CD4-positive, CD25-positive, alpha-beta regulatory T cell (primary cell): Measurements from ENCODE around the gene PLPP3. TPM values are rescaled to one million over a fixed set of nuclear protein-coding genes. Genes with fewer than 3 reads are reported as not detected.
"Not testable (repeated sequence)": the region's sequence is repeated elsewhere in the genome, so short reads cannot be mapped to it uniquely, and the experiment has no call there.

ENCODE experiments used
- ATAC-seq, 2 donors: fragments of 150-1000 bp; cut with Tn5 transposase; one replicate each; pipeline ENCODE4 v1.10.0; 2021; ENCODE audit warnings: low read depth in 2 of 2, moderate number of reproducible peaks in 2 of 2, moderate library complexity in 1 of 2
- DNase-seq, 3 donors: peaks; one replicate each; pipeline versions ENCODE4 v3.0.0 to v3.0.0-alpha.2; 2012 to 2022; ENCODE audit warnings: mixed read lengths in 1 of 3
- H3K27ac ChIP-seq: one replicate; pipeline ENCODE4 v1.7.0; 2013; ENCODE audit warnings: mild to moderate bottlenecking, low read length; ENCODE audit not compliant: insufficient read depth, poor library complexity, severe bottlenecking
- H3K27me3 ChIP-seq: one replicate; pipeline ENCODE4 v1.7.0; 2013; ENCODE audit warnings: low read length; ENCODE audit not compliant: control insufficient read depth, insufficient read depth
- H3K36me3 ChIP-seq: one replicate; pipeline ENCODE4 v1.7.0; 2013; ENCODE audit warnings: mild to moderate bottlenecking, low read length, moderate library complexity; ENCODE audit not compliant: control insufficient read depth, insufficient read depth
- H3K4me1 ChIP-seq: 2 replicates; pipeline ENCODE4 v1.7.0; 2013; ENCODE audit warnings: mild to moderate bottlenecking, low read length; ENCODE audit not compliant: insufficient read depth, control insufficient read depth, poor library complexity, severe bottlenecking
- H3K4me3 ChIP-seq: one replicate; pipeline ENCODE4 v1.7.0; 2013; ENCODE audit warnings: low read depth, mild to moderate bottlenecking, low read length, moderate library complexity
- H3K9me3 ChIP-seq, 2 experiments: 1 replicate in 1 of 2; 2 replicates in 1 of 2; pipeline ENCODE4 v1.7.0; 2013; ENCODE audit warnings: low read length in 2 of 2, mild to moderate bottlenecking in 1 of 2, moderate library complexity in 1 of 2; ENCODE audit not compliant: control insufficient read depth in 2 of 2
- H3K27ac Mint-ChIP-seq, 3 donors: one replicate each; pipeline ENCODE4 v1.8.0; 2020 to 2022; ENCODE audit warnings: mild to moderate bottlenecking in 3 of 3, mixed read lengths in 3 of 3, moderate library complexity in 2 of 3
- H3K27me3 Mint-ChIP-seq: one replicate; pipeline ENCODE4 v1.8.0; 2022; ENCODE audit warnings: mild to moderate bottlenecking, mixed read lengths
- H3K36me3 Mint-ChIP-seq: one replicate; pipeline ENCODE4 v1.8.0; 2020; ENCODE audit warnings: mixed read lengths
- H3K4me1 Mint-ChIP-seq, 4 donors: one replicate each; pipeline ENCODE4 v1.8.0; 2020 to 2022; ENCODE audit warnings: mixed read lengths in 4 of 4, mild to moderate bottlenecking in 1 of 4
- H3K4me3 Mint-ChIP-seq, 4 donors: one replicate each; pipeline ENCODE4 v1.8.0; 2020 to 2022; ENCODE audit warnings: mild to moderate bottlenecking in 4 of 4, mixed read lengths in 4 of 4, moderate library complexity in 3 of 4
- H3K9me3 Mint-ChIP-seq, 7 donors: one replicate each; pipeline ENCODE4 v1.8.0; 2020 to 2022; ENCODE audit warnings: mixed read lengths in 7 of 7, mild to moderate bottlenecking in 3 of 7, moderate library complexity in 2 of 7
- polyA plus RNA-seq, 4 donors: library from polyadenylated mRNA; unstranded; fragments of 300-500 nt; fragmentation: Illumina TruSeq; gene quantifications; one replicate each; pipeline ENCODE4 v1.2.3, GENCODE V29; 2021
- total RNA-seq: library from RNA; stranded (reverse); gene quantifications from one replicate; pipeline ENCODE4 v1.2.3, GENCODE V29; 2022

PLPP3 gene
- total RNA-seq (not detected), polyA plus RNA-seq (under 1 TPM in 1 of 4 donors, not detected in 3; 0.13 TPM)

DNA sequence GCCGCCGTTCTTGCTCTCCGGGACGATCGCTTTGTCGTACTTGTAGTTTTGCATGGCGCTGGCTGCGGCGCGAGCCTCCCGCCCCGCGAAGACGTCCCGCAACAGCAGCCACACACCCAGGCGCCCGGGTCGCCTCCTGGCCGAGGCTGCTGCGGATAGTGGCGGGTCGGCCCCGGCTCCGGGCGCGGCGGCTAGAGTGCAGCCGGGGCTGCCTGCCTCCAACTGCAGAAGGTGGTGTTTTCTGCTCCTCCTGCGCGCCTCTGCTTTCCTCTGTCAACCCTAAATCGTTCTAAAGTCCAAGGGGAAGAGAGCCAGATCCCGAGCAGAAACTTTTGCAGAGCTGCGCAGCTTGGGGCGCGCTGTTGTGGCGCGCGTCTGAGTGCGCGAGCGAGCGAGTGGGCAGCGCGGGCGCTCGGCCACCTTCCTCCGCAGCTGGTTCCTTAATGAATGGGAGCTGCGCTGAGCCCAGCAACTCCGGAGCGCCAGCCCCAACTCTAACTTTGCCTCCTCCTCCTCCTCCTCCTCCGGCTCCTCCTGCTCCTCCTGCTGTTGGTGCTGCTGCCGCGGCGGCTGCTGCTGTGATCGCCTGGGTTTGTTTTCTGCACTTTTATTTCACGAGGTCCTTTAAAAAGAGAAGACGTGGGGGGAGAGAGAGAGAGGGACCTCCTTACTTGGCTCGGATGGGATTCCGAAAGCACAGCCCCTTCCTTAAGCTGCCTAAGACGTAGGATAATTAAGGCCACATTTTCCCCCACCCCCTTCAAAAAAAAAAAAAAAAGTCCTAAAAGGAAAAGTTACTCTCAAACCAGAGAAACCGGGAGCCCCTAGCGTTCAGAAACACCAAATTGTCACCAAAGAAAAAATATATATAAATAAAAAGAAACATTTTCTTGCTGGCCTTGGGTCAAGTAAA is at the start of gene PLPP3:
PLPP3 (minus strand) TSS at position 601 of the 913 bp plus-strand sequence; CDS start at position 54, 547 bp downstream.
- Mint-ChIP-seq H3K9me3 (peaks cover 0 to 2% (median 0%) of the 10 kb centered on the region in 7 donors), H3K4me3 (peak within 1 kb of the TSS in 2 of 4 donors; percentile 53 to 61), H3K36me3 (no peaks in the 10 kb centered on the region), H3K4me1 (peaks cover 0 to 6% (median 2%) of the 10 kb centered on the region in 4 donors), H3K27me3 (peaks cover 36% of the 10 kb centered on the region), H3K27ac (no peak within 1 kb of the TSS)
- no peaks in the 10 kb centered on the region for H3K36me3 ChIP-seq
- ATAC-seq = no peak
- H3K27me3 ChIP-seq = peaks cover 19% of the 10 kb centered on the region
- H3K9me3 ChIP-seq = no peaks in the 10 kb centered on the region
- no peak within 1 kb of the TSS for H3K27ac ChIP-seq
- H3K4me1 ChIP-seq = peaks cover 8% of the 10 kb centered on the region
- no peak within 1 kb of the TSS for H3K4me3 ChIP-seq
- no peak for DNase-seq

DNA sequence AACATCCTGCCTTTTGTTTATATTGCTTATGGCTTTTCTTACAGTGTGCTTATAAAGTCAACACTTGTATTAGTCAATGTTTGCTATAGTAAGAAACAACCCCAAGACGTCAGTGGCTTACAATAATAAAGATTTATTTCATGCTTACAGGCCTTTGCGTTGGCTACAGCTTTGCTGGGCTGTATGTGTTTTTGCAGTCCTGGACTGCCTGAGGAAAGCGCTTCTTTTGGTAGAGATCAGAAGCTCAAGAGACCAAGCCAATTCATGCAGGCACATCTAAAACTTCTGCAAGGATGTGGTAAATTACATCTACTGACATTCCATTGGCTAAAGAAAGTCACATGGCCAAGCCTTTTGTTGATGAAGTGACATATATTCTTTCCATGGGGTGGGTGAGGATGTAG is 48.3 kb upstream of the PLPP3 start:
- no peak overlapping the region for H3K4me3 ChIP-seq
- Mint-ChIP-seq H3K9me3 (peaks cover 0 to 6% (median 0%) of the 10 kb centered on the region in 7 donors), H3K4me1 (no peaks in the 10 kb centered on the region), H3K4me3 (no peak overlapping the region), H3K36me3 (no peaks in the 10 kb centered on the region), H3K27ac (no peak overlapping the region), H3K27me3 (peaks cover 4% of the 10 kb centered on the region)
- H3K36me3 ChIP-seq = no peaks in the 10 kb centered on the region
- no peaks in the 10 kb centered on the region for H3K9me3 ChIP-seq
- no peaks in the 10 kb centered on the region for H3K4me1 ChIP-seq
- H3K27me3 ChIP-seq = no peaks in the 10 kb centered on the region
- ATAC-seq = no peak
- H3K27ac ChIP-seq = no peak overlapping the region
- DNase-seq = no peak

DNA sequence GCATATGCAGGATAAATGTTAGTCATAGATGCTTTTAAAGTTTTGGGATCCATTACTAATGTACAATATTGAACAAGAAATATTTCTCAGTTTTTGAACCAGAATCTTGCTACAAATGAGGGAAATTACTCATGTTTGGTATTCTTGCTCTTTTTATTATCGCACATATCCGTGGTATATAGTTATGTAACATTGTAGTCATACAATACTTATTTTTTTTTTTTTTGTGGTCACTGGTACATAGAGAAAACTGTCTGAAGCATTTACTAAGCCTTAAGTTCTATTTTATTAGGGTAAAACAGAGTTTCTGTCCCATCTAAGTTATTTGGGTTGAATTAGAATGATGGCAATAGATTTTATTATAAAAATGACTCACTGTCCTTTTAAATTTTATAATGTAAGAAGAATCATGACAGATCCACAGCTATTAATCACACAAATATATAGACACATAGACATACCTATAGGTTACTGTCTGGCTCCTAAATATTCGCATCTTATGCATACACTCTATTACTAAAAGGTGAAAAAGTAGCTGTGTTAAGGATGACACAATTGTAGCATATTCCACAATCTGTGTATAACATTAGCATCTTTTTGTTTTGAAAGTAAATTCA is 47.8 kb upstream of the PLPP3 start:
- ATAC-seq (no peak), DNase-seq (no peak)
- Mint-ChIP-seq H3K36me3 (no peaks in the 10 kb centered on the region), H3K4me1 (no peaks in the 10 kb centered on the region), H3K27ac (no peak overlapping the region), H3K27me3 (peaks cover 4% of the 10 kb centered on the region), H3K9me3 (peaks cover 0 to 8% (median 0%) of the 10 kb centered on the region in 7 donors), H3K4me3 (no peak overlapping the region)
- Histone ChIP-seq H3K27me3 (no peaks in the 10 kb centered on the region), H3K36me3 (no peaks in the 10 kb centered on the region), H3K9me3 (no peaks in the 10 kb centered on the region), H3K4me1 (no peaks in the 10 kb centered on the region), H3K27ac (no peak overlapping the region), H3K4me3 (no peak overlapping the region)

DNA sequence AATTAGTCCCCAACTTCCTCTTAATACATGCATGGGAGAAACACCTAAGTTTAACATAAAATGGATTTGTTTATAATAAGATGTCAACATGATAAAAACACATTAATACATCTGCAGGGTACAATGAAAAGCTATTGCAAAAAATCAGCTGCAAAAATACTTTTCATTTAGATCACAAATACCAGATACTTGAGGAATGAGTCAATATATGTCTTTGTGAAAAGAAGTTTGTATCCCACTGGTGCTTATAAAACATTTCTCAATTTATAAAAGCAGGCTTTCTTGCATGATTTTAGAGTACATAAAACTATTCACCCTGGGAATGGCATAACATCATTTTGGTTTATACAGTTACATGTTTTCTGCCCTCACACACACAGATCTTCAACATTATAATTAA is 47.2 kb upstream of the PLPP3 start:
- no peaks in the 10 kb centered on the region for H3K36me3 Mint-ChIP-seq
- ATAC-seq (no peak), DNase-seq (no peak)
- no peak overlapping the region for H3K27ac Mint-ChIP-seq
- H3K4me1 ChIP-seq = no peaks in the 10 kb centered on the region
- peaks cover 4% of the 10 kb centered on the region for H3K27me3 Mint-ChIP-seq
- peaks cover 0 to 8% (median 0%) of the 10 kb centered on the region in 7 donors for H3K9me3 Mint-ChIP-seq
- H3K27ac ChIP-seq = no peak overlapping the region
- no peak overlapping the region for H3K4me3 Mint-ChIP-seq
- no peak overlapping the region for H3K4me3 ChIP-seq
- no peaks in the 10 kb centered on the region for H3K36me3 ChIP-seq
- no peaks in the 10 kb centered on the region for H3K9me3 ChIP-seq
- H3K27me3 ChIP-seq = no peaks in the 10 kb centered on the region
- H3K4me1 Mint-ChIP-seq = no peaks in the 10 kb centered on the region

DNA sequence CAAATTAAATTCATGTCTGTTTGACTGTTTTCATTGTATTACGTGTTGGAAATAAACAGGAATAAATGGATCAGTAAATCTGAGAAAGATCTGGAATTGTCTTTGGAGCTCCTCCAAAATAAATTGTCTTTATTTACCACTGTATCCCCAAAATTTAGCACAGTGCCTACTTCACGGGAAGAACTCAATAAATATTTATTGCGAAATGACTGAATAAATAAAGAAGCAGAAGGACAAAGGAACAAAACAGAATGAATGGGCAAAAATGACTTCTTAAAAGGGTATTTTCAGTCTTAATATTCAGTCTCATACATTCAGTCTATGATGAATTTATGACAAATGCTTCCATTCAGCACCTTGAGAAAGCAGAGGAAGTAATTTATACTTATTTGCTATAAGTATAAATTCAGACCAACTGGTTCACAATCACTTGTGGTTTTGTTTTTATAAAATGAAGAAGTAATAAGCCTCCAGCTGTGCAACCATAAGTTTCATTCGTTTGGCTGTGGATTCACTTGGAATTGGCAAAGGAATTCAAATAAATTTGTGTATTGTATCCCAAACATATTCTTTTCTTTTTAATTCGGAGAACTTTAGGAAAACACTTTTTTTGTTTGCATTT is 46.6 kb upstream of the PLPP3 start:
- Mint-ChIP-seq H3K36me3 (no peaks in the 10 kb centered on the region), H3K4me1 (no peaks in the 10 kb centered on the region), H3K27me3 (peaks cover 4% of the 10 kb centered on the region), H3K4me3 (no peak overlapping the region), H3K9me3 (peaks cover 0 to 9% (median 0%) of the 10 kb centered on the region in 7 donors), H3K27ac (no peak overlapping the region)
- no peak overlapping the region for H3K27ac ChIP-seq
- no peak for ATAC-seq
- no peak for DNase-seq
- no peaks in the 10 kb centered on the region for H3K27me3 ChIP-seq
- H3K36me3 ChIP-seq = no peaks in the 10 kb centered on the region
- no peaks in the 10 kb centered on the region for H3K9me3 ChIP-seq
- no peaks in the 10 kb centered on the region for H3K4me1 ChIP-seq
- no peak overlapping the region for H3K4me3 ChIP-seq

DNA sequence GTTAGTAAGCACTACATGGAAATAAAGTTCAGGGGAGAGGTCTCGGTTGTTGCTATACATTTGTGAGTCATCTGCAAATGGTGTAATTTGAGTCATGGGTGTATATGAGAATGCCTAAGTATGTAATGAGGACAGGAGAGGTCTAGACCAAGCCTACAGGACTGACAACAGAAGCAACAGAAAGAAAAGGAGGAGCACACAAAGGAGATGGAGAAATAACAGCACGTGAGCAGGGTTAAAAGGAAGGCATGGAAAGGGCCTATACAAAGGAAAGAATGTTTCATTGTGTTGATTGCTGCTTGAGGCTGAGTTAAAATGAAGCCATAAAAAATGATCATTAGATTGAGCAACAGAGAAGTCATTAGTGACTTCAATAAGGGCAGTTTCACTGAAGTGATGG is 37.8 kb upstream of the PLPP3 start:
- Histone ChIP-seq H3K36me3 (no peaks in the 10 kb centered on the region), H3K27ac (no peak overlapping the region), H3K27me3 (no peaks in the 10 kb centered on the region), H3K9me3 (no peaks in the 10 kb centered on the region), H3K4me1 (no peaks in the 10 kb centered on the region), H3K4me3 (no peak overlapping the region)
- H3K27me3 Mint-ChIP-seq = no peaks in the 10 kb centered on the region
- no peaks in the 10 kb centered on the region for H3K36me3 Mint-ChIP-seq
- no peak overlapping the region for H3K27ac Mint-ChIP-seq
- H3K9me3 Mint-ChIP-seq = peaks cover 0 to 14% (median 3%) of the 10 kb centered on the region in 7 donors
- DNase-seq (no peak), ATAC-seq (no peak)
- no peaks in the 10 kb centered on the region for H3K4me1 Mint-ChIP-seq
- H3K4me3 Mint-ChIP-seq = no peak overlapping the region

DNA sequence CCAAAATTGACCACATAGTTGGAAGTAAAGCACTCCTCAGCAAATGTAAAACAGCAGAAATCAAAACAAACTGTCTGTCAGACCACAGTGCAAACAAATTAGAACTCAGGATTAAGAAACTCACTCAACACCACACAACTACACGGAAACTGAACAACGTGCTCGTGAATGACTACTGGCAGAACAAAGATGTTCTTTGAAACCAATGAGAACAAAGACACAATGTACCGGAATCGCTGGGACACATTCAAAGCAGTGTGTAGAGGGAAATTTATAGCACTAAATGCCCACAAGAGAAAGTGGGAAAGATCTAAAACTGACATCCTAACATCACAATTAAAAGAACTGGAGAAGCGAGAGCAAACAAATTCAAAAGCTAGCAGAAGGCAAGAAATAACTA is 31.4 kb upstream of the PLPP3 start:
- not testable (repeated sequence) for H3K4me3 ChIP-seq, H3K36me3 Mint-ChIP-seq, H3K9me3 ChIP-seq, H3K27ac Mint-ChIP-seq, H3K4me1 Mint-ChIP-seq, ATAC-seq, H3K36me3 ChIP-seq, H3K4me1 ChIP-seq, DNase-seq, H3K27me3 ChIP-seq, H3K4me3 Mint-ChIP-seq, H3K27ac ChIP-seq, H3K27me3 Mint-ChIP-seq
- H3K9me3 Mint-ChIP-seq = peaks cover 0 to 18% (median 6%) of the 10 kb centered on the region in 7 donors
